ENCODE results near the gene IL20.

DNA sequence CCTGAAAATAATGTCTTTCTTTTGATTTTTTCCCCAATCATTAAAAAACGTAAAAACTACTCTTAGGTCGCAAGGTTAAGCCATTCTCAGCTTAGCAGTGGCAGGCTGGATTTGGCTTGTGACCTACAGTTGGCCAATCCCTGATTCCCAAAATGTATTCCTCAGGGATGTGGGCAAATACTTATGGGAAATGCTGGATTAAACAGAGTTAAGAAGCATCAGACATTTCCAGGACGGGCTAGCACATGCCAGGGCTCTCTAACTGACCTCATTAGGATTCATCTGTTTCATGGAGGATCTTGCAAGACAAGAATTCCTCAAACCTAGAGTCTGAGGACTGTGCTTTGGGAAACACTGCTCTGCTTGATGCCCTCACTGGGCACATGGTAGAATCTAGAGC lies 30.8 kb downstream of the IL20 start:
- TF ChIP-seq GLIS1 (tag by site-specific recombination; IDR thresholded peaks at IDR 0.05) (no peak), ZNF426 (tag by site-specific recombination; IDR thresholded peaks at IDR 0.05) (no peak), CTCF (tag by site-specific recombination; IDR thresholded peaks at IDR 0.05) (no peak), ZNF544 (tag by site-specific recombination; IDR thresholded peaks at IDR 0.05) (no peak), ZNF202 (tag by site-specific recombination; IDR thresholded peaks at IDR 0.05; ENCODE audit: borderline replicate concordance) (no peak)

Data from HEK293 (cell line).